ENCODE measurements around the gene HES5.

DNA sequence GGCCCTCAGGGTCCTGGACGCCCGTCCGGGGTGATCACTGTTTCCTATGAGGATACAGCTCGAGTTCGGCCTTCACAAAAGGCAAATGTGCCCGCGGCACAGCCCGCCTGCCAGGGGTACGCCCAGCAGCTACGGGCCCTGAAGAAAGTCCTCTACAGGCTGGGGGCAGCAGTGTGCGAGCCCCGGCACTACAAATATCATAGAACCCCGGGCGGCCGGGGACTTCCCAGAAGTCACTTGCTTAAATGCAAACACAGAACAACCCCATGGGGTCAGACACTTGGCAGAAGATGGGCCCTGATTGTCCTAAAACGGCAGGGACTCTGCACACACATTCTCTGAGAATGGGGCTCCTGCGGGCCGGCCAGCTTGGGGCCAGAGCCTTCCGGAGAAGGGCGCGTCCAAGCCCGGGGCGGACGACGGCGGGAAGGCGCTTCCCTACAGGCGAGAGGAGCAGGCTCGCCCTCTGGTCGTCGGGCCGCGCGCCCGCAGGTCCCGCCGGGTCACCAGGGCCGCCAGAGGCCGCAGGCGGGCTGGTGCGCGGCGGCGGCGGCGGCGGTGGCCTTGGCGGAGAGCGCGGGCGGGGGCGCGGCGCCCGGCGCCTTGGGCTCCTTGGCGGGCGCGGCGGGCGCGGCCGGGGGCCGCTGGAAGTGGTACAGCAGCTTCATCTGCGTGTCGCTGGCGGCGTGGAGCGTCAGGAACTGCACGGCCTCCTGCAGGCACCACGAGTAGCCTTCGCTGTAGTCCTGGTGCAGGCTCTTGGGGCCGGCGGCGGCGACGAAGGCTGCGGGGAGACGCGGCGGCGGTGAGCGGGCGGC, 888 bp downstream of the HES5 start:
- TF ChIP-seq, protein P1, sequence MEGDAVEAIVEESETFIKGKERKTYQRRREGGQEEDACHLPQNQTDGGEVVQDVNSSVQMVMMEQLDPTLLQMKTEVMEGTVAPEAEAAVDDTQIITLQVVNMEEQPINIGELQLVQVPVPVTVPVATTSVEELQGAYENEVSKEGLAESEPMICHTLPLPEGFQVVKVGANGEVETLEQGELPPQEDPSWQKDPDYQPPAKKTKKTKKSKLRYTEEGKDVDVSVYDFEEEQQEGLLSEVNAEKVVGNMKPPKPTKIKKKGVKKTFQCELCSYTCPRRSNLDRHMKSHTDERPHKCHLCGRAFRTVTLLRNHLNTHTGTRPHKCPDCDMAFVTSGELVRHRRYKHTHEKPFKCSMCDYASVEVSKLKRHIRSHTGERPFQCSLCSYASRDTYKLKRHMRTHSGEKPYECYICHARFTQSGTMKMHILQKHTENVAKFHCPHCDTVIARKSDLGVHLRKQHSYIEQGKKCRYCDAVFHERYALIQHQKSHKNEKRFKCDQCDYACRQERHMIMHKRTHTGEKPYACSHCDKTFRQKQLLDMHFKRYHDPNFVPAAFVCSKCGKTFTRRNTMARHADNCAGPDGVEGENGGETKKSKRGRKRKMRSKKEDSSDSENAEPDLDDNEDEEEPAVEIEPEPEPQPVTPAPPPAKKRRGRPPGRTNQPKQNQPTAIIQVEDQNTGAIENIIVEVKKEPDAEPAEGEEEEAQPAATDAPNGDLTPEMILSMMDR (IDR thresholded peaks at IDR 0.05): no peak
- TF ChIP-seq POLR2AphosphoS5 (IDR thresholded peaks at IDR 0.05) (no peak), POLR2A (IDR thresholded peaks at IDR 0.05) (no peak)

Measured in prostate gland (tissue), 2 donors.